Measurements from ENCODE around the gene CPSF2. TPM values are rescaled to one million over a fixed set of nuclear protein-coding genes. Genes with fewer than 3 reads are reported as not detected.
A peak's percentile ranks its signal among the peaks of the same experiment; 100 is the strongest.

The CPSF2 gene
- total and polyA plus RNA-seq, 10 of the 15 experiments (the other 5 are each of a cell fraction or from before 2014, with no cell fraction given) = 18.2 to 71.8 (median 47.0) TPM

GRCh38 chr14:92135269-92135668 is 13.5 kb downstream of the CPSF2 start (continued):
- TF ChIP-seq PBX3 (IDR thresholded peaks at IDR 0.05; ENCODE audit: insufficient replicate concordance, low read depth, low read length) (no peak), JUNB (IDR thresholded peaks at IDR 0.05) (no peak), SIX5 (IDR thresholded peaks at IDR 0.05; ENCODE audit: low read depth, low read length, severe bottlenecking) (no peak), YBX1 (IDR thresholded peaks at IDR 0.05) (no peak), SMC3 (IDR thresholded peaks at IDR 0.05; ENCODE audit: borderline replicate concordance, low read length) (peak; percentile 57; the same call in 1 of the 2 replicates), PKNOX1 (IDR thresholded peaks at IDR 0.05) (peak; percentile 73), CHD1 (IDR thresholded peaks at IDR 0.05; ENCODE audit: low read depth, low read length) (no peak), BACH1 (IDR thresholded peaks at IDR 0.05; ENCODE audit: borderline replicate concordance) (no peak), NBN (IDR thresholded peaks at IDR 0.05) (no peak), CEBPZ (IDR thresholded peaks at IDR 0.05; ENCODE audit: low read depth, low read length) (no peak)

Data from GM12878 (cell line).